Tibial nerve (tissue), 3 donors: Measurements from ENCODE around the gene CEP170.

Source experiments
- CTCF ChIP-seq, 5 experiments: fragments of 200-600 bp in 3 of 5; fragments of 450-650 bp in 2 of 5; sonication (generic) in 3 of 5; IDR thresholded peaks; one replicate each; pipeline ENCODE4 v1.5.1; 2016 to 2019; ENCODE audit warnings: antibody characterized with exemption in 5 of 5, mild to moderate bottlenecking in 3 of 5, moderate library complexity in 2 of 5
- POLR2A ChIP-seq, 2 donors: fragments of 450-650 bp; IDR thresholded peaks; one replicate each; pipeline ENCODE4 v1.6.1; 2017; ENCODE audit warnings: antibody characterized with exemption in 2 of 2, mild to moderate bottlenecking in 2 of 2, moderate library complexity in 2 of 2

- TF ChIP-seq CTCF (IDR thresholded peaks at IDR 0.05): no peak
- no peak for TF ChIP-seq POLR2A (IDR thresholded peaks at IDR 0.05)
Measured at GRCh38 chr1:243233908-243234307, 21.2 kb downstream of the CEP170 start.
